Activated CD8-positive, alpha-beta memory T cell treated with anti-CD3 and anti-CD28 coated beads for 36 hours (primary cell): Measurements from ENCODE around the gene TP53I11. TPM values are rescaled to one million over a fixed set of nuclear protein-coding genes. Genes with fewer than 3 reads are reported as not detected.

Experiments
- CTCF ChIA-PET: fragments of 350-600 bp; sonication (Branson Sonifier 250); formaldehyde crosslinking; loops from one replicate; lab custom pipeline; 2021; ENCODE audit warnings: antibody characterized with exemption; lab: Charles Lee
- POLR2A ChIA-PET: fragments of 350-600 bp; sonication (Branson Sonifier 250); formaldehyde crosslinking; loops from one replicate; lab custom pipeline; 2021; ENCODE audit warnings: antibody characterized with exemption; lab: Charles Lee
- total RNA-seq, 2 experiments: library from RNA; stranded (reverse); gene quantifications; one replicate each; pipeline ENCODE4 v1.2.3, GENCODE V29; 2021

Gene TP53I11
- total RNA-seq, 2 experiments from 2014 or later: 17.8 to 18.8 TPM

- ChIA-PET CTCF (interaction anchor here (0.8 to 1.9 kb wide), 11 partner anchors 11 to 355 kb away, joined by 3 to 8 read pairs (median 4); no protein-coding TSS in a partner anchor), POLR2A (no interaction called here)
These were observed 40.1 kb downstream of the TP53I11 start for GRCh38 chr11:44910591-44910990.

- ChIA-PET POLR2A (no interaction called here), CTCF (no interaction called here)
These were observed 41.1 kb downstream of the TP53I11 start for GRCh38 chr11:44909557-44909956.

DNA sequence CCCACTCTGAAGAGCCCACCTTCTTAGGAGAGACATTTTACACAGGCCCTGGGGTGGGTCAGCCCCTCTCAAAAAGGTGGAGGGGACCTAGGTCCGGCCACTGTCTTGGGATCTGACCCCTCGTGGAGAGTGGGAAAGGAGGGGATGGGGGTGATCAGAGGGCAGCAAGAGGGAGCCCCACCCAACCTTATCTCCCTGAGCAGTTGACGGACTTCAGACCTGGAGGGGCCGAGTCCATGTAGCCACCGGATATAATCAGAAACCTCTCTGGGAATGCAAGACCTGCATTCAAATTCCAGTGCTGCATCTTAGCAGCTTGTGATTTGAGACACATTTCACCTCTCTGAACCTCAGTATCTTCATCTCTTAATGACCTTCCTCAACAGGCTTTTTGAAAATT is 44.0 kb downstream of the TP53I11 start:
- ChIA-PET CTCF (interaction anchor here (1.1 kb wide), 1 partner anchor 20 kb away, joined by 3 read pairs; no protein-coding TSS in a partner anchor), POLR2A (no interaction called here)

DNA sequence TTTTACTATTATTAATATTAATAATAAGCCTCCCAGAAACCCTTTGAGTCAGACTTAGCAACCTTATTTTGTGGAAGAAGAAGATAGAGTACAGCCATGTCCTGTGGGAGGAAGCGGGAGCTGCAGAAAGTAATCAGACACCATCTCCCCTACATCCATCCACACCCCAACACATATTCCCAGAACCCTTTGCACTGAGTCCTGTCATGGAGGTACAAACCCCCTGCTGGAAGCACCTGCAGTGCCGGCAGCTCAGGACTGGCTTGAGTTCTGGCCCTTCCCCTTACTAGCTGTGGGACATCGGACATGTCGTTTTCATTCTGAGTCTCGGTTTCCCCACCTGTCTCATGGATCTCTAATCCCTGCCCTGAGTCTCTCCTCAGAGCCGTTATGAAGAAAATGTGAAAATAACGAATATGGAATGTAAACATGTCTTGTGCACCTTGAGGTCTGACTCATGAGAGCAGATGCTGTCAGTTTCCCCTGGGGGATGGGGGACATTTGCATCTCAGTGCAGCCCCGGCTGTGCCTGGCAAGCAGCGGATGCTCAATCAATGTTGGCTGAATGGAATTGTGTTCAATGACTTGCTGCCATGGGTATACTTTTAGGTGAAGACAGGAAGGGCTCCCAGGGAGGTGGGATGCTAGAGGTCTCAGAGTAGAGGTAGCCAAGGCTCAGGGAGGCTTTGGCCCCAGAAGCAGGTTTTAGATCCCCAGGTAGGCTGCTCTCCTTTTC is 45.4 kb downstream of the TP53I11 start:
- POLR2A ChIA-PET: no interaction called here

GRCh38 chr11:44904261-44905020 is 46.2 kb downstream of the TP53I11 start:
- CTCF ChIA-PET: no interaction called here

More for the DNA sequence above, 45.4 kb downstream of the TP53I11 start:
- CTCF ChIA-PET: no interaction called here

GRCh38 chr11:44903518-44903917 is 47.2 kb downstream of the TP53I11 start:
- CTCF ChIA-PET: no interaction called here
- POLR2A ChIA-PET: no interaction called here

More at GRCh38 chr11:44904261-44905020, 46.2 kb downstream of the TP53I11 start:
- POLR2A ChIA-PET: no interaction called here

DNA sequence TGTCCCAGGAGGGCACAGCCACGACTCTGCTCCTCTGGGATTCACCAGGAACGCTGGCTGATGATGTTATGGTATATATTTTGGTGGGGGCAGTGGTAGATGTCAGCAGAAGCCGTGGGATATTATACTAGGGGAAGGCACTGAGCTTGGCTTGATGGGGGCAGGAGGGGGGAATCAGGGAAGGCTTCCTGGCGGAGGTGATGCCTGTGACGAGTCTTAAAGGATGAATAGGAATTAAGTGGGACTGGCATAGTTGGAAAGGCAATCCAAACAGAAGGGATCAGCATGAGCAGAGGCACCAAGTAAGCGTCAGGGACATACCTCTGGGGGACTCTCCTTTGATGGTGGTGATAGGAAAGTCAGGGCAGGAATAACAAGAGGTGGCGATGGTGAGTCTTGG is 47.6 kb downstream of the TP53I11 start:
- ChIA-PET CTCF (no interaction called here), POLR2A (no interaction called here)

- CTCF ChIA-PET: interaction anchor here (0.6 kb wide), 1 partner anchor 166 kb away, joined by 3 read pairs; no protein-coding TSS in a partner anchor
- POLR2A ChIA-PET: no interaction called here
These were observed 48.9 kb downstream of the TP53I11 start for GRCh38 chr11:44901786-44902185.

- CTCF ChIA-PET: interaction anchor here (0.6 kb wide), 1 partner anchor 167 kb away, joined by 3 read pairs; no protein-coding TSS in a partner anchor
- POLR2A ChIA-PET: no interaction called here
These were observed 49.5 kb downstream of the TP53I11 start for GRCh38 chr11:44901120-44901633.

GRCh38 chr11:44899959-44900358 is 50.7 kb downstream of the TP53I11 start:
- CTCF ChIA-PET: no interaction called here
- POLR2A ChIA-PET: no interaction called here

DNA sequence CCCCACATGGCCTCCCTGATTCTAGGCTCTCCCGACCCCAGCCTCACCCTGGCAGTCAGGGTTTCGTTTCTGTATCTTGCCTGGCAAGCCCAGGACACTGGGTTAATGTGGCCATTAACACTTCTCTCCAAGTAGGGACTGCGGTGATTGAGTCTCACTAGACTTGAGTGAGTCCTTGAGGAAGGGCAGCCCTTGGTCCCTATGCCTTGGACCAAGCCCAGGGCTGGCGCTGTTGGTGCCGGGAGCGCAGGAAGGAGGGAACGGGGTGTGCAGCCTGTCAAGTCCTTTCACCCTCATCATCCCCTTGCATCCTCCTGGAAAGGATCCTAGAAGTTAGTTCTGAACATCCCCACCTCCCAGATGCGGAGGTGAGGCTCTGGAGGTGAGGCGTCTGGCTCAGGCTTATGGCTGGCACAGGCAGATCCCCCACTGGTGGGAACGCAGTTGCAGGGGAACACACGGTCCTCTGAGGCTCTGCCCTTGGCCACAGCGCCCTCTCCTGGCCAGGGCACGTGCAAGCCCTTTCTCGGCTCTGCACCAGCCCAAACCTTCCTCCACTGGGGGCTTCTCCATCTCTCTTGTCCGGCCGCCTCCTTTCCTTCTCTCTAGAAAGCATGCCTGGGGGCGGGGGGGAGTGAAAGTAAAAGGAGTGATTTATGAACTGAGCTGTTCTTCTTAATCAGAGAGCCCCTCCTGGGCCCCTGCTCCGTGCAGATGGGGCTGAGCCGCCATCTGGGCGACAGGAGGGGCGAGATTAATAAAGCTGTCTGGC is 56.7 kb downstream of the TP53I11 start:
- CTCF ChIA-PET: interaction anchor here (0.6 to 1.2 kb wide), 7 partner anchors 10 to 278 kb away, joined by 3 to 5 read pairs (median 3); no protein-coding TSS in a partner anchor
- POLR2A ChIA-PET: no interaction called here

- POLR2A ChIA-PET: interaction anchor here (0.6 kb wide), 1 partner anchor 90 kb away, joined by 6 read pairs; no protein-coding TSS in a partner anchor
These were observed 57.3 kb downstream of the TP53I11 start for GRCh38 chr11:44893308-44893822.

GRCh38 chr11:44892843-44893242 is 57.8 kb downstream of the TP53I11 start:
- ChIA-PET CTCF (interaction anchor here (0.9 kb wide), 1 partner anchor 117 kb away, joined by 3 read pairs; no protein-coding TSS in a partner anchor), POLR2A (no interaction called here)

More at GRCh38 chr11:44893308-44893822, 57.3 kb downstream of the TP53I11 start:
- CTCF ChIA-PET: interaction anchor here (0.9 kb wide), 2 partner anchors 118 to 276 kb away, joined by 3 to 5 read pairs; no protein-coding TSS in a partner anchor

DNA sequence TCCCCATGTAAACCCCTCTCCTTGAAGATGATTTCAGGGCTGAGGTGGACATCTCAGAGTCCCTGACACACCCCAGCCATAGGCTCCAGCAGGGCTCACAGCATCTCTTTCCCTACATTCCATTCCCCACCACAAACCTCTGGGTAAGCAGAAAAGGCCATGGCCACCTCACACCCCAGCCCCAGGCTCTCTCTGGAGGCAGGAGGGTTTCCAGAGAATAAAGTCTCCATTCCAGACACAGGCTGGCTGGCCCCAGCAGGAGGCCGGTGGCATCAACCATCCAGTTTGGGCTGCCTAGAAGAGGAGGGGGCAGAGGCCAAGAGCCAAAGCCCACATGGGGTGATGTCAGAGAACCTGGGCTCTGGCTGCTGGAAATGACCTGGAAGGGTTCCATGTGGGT is 61.4 kb downstream of the TP53I11 start:
- ChIA-PET POLR2A (no interaction called here), CTCF (no interaction called here)

DNA sequence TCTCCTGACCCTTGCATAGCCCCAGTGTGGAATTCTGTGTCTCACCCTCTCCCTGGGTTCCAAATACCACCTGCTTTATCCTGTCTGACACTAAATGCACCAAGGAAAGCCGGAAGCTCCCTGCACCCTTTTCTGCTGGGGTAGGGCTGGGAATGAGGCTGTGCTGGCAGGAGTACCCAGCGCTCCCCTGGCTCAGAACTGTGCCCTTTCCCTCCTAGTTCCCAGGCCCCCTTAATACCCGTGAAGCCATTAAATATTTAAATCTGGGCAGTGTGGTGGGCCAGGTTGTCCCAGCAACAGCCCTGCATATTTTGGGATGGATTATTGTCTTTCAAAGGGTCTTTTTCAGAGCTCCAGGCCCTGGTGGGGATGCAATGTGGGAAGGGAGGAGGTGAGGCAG is 63.0 kb downstream of the TP53I11 start:
- POLR2A ChIA-PET: no interaction called here
- CTCF ChIA-PET: no interaction called here

DNA sequence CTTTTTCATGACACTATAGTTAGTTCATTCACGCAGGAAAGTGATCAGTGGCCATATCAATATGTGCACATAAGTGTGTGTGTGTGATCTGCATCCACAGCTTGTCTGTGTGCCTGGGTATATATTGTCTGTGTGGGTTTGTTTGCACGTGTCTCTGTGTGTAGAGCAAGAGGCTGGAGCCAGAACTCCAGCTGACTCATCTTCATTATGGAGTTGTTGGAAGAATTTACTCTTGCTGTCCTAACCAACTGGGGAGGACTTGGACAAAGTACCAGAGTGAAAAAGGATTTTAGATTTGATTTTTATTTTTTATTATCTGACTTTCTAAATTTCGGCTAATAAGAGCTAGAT is 63.9 kb downstream of the TP53I11 start:
- POLR2A ChIA-PET: no interaction called here
- CTCF ChIA-PET: no interaction called here

GRCh38 chr11:44885919-44886789 is 64.5 kb downstream of the TP53I11 start:
- CTCF ChIA-PET: no interaction called here
- POLR2A ChIA-PET: no interaction called here
